ENCODE data around the gene INPP5D.

GRCh38 chr2:233101816-233102215, 41.7 kb downstream of the INPP5D start:
- TF ChIP-seq CTCF (IDR thresholded peaks at IDR 0.05; ENCODE audit: low read depth, low read length) (no peak), EZH2phosphoT487 (IDR thresholded peaks at IDR 0.05; ENCODE audit: low read depth) (no peak)

All from OCI-LY3 (cell line).